GM19099 (cell line): ENCODE results near the gene FOXN3.

Source experiments
- POLR2A ChIP-seq: IDR thresholded peaks from 3 replicates; pipeline ENCODE4 v1.6.1; 2011; ENCODE audit warnings: low read depth; ENCODE audit not compliant: insufficient read length; ENCODE audit errors: extremely low read depth

FOXN3 gene

DNA sequence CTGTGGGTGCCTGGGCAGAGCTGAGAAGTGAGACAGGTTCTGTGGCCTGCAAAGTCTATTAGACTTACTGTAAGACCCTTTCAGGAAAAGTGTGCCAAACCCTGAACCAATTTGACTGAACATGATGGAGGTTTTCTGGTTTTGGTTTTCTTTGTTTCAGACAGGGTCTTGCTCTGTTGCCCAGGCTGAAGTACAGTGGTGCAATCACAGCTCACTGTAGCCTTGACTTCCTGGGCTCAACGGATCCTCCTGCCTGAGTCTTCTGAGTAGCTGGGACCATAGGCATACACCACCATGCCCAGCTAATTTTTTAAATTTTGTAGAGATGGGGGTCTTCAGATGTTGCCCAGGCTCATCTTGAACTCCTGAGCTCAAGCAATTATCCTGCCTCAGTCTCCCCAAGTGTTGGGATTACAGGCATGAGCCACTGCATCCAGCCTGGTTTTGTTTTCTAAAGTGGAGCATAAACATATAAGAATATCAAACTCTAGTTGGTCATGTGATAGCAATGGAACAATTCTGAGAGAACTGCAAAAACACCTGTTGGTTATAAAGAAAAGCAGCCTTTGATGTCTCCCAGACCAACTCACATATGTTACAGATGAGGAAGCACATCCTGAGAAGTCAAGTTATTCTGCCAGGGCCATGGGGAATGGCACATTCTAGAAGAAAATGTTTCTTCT lies 166.9 kb downstream of the FOXN3 start:
- no peak for TF ChIP-seq POLR2A

DNA sequence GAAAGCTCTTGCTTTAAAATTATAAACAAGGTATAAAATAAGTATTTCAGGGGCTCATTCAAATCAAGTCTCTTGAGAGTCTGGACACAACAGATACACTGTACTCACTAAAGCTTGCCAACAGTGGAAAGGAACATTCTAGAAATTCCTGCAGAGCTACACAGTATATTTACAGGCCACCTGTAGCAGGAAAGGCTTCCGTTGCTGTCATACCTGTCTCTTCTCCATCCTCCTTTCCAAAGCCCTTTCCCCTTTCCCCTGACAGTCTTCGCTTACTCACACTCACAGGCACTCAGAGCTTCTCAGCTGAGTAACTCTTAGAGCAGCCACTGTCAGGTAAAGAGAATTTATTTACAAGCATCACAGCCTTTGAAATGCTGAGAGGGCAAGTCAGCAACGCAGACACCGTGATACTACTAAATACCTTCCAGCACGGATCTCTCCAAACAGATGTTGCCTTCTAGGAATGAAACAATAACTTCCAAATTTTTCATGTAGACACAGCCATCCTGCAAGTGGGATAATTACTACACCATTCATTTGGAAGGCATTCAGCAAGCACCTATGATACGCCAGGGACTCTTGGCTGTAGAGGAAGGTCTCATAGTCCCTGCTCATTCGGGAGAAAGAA lies 167.9 kb downstream of the FOXN3 start:
- no peak for TF ChIP-seq POLR2A

DNA sequence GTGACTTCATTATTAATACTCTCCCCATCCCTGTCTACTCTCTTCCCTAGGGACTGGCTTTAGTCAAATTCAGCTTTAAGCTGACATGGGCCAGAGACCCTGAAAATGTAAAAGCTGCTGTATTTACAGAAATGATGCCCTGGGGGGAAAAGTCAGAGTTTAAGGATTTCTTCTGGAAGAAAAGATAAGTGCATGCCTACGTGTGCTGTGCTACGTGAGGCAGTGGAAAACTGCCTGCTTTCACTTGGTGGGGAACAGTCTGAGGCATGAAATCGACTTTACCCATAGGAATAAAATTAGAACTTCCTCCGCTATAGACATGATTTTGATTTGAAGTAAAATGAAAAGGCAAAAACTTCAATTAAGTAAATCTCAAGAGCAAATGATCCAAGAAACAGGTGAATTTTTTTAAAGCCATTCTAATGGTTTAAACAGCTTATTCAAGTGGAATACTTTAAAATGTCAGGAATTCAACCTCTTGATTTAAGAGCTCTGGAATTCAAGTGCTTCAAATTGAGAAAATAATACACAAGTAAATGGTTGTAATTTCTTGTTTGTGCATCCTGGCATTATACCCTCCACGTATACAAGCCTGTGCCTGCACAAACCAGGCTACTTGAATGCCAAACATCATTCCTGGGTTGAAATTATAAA lies 168.5 kb downstream of the FOXN3 start:
- no peak for TF ChIP-seq POLR2A

DNA sequence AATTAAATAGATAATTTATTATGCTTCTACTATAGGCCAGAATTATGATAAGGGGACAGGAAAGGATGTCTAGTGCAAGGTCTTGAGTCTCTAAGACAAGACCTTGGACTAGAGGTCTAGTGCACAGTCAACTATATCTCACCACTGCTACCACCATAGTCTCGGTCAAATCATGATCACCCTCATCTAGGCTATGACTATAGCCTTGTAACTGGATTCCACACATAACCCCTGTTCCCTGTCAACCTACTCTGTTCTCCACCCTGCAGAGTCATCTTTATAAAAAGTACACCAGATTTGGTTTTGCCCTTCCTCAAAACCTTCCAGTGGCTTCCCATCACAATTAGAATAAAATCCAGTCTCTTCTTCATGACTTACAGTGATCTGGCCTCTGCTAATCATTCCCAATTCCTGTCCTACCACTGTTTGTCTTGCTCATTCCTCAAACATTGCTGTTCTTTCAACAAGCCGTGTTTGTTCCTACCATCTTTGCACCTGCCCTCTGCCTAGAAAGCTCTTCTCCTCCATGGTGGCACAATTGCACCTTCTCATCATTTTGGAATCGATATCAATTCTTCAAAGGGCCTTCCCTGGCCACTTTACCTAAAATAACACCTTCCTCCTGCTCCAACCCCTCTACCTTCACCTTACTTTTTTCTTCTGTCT lies 169.4 kb downstream of the FOXN3 start:
- no peak for TF ChIP-seq POLR2A

DNA sequence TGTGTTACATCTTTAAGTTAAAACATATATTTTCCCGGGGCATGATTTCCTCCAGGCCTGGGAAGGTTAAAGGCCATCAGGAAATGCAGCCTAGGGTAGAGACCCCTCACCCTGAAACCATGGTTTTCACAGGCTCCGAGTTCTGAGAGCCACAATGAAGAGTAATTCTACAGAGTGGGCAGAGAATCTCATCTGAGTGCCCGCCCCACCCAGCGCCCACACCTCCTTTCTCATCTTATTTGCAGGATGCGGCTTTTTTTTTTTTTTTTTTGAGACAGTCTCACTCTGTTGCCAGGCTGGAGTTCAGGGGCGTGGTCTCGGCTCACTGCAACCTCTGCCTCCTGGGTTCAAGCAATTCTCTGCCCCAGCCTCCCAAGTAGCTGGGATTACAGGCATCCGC lies 170.7 kb downstream of the FOXN3 start:
- TF ChIP-seq POLR2A = no peak

DNA sequence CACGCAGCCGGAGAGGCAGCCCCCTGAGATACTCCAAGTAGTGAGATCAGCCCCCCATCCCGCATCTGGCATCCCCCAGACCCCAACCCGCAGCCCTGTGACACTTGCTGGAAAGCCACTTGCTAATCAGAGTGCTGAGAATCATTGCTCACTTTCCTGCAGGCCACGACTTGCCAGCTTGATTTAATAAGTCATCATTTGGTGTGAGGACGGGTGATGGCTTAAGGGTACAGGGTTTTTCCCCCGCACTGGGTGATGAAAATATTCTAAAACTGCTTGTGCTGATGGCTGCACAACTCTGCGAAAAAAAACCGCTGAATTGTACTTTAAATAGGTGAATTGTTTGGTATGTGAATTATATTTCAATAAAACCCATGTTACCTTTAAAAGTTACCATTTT lies 171.2 kb downstream of the FOXN3 start:
- TF ChIP-seq POLR2A = no peak

DNA sequence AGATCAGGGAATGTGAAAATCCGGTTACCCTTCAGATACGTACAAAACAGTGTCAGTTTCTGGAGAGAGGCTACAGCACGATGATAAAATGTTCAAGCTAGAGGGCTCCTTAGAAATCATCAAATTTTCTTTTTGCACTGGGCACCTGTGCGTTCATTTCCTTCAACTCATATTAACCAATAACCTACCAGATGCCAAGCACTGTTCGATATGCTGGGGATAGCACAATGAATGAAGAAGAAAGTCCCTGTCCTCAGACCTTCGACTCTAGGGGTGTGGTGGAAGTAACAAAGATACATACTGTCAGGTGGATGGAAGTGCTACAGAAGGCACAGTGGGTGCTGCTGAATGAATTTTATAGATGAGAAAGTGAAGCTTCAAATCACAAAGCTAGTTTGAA lies 172.3 kb downstream of the FOXN3 start:
- no peak for TF ChIP-seq POLR2A

DNA sequence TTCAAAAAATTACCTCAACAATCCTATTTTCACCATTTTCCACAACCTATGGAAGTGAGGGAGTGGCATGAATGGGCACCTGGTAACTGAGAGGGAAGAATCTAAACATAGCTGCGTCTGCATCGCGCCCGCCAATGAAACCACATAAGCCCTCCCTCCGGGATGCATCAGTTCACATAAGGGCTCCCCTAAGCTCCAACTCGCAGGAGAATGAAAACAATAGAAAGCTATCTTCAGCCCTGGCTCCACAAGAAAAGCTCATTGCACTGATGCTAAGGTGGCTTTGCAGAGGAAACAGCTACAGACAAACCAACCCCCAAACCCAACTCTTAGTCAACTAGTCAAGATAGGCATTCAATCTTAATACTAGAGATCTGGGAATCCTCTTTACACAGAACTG lies 173.3 kb downstream of the FOXN3 start:
- TF ChIP-seq POLR2A = no peak

DNA sequence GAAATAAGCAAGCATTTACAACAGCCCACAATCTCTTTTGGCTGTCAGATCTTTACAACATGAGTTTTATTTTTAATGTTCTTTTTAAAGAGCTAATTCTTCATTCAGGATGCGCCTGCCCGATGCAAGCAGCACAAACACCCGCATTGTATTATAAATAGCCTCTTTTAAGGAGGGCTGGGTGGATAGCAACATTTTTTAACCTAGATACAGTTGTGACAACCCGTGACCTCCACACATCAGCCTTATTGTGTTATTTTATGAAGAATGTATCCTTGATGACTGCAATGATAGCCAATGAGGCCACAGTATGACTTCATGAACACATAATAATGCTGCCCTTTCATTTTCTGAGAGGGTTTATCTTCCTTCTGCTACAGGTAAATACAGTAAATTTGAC lies 173.7 kb downstream of the FOXN3 start:
- no peak for TF ChIP-seq POLR2A

DNA sequence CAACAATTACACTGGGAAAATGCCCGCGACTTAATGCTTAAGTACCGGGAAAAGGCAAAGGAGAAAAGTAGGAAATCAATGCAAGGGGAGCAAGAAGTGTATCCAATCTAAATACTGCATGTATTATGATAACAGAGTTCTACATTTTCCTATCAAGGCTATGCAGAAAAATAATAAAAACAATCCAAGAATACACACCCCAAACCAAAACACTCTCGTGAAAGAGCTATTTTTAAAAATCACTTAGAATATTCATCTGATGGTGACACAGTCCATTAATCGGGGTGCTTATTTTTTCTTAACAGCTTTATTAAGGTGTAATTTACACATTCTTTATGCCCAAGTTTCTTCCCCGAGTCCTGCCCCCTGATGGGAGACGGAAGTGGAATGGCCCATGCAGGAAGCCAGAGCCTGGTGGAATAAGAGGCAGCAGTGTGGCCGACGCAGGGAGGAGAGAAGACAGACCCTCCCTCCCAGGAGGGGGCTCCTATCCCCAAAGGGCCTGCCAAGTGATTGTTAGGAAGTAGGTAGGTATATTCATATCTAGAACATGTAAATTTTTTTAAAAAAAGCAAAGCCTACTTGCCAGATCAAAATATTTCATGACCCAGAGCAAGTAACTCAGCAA lies 174.3 kb downstream of the FOXN3 start:
- no peak for TF ChIP-seq POLR2A

DNA sequence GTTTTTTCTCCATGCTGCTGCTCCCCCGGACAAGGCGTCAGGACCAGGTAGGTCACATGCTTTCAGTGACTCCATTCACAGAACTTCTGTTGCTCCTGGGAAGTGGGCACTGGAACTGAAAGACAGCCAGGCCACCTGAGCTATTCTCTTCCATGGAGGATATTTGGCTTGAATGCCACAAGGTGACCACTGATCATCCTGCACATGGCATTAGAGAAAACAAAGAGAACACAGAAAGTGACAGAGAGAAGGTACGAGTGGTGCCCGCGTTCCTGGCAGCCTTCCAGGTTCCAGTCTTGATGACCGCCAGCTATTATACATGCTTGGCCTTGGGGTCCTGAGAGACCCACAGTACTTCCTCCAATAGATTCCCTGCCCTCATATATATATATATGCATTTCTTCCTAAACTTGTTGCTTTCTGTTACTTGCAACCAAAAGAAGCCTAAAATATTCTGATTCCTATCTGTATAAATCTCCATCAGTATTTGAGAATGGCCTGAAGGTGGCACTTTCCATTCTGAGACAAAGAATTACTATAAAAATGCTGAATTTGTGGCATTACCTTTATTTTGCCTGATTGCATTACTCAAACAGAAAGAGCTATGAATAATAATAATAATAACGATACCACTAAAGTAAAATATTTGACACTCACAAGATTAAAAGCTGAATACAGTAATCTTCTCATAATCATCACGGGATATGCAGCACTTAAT lies 174.9 kb downstream of the FOXN3 start:
- no peak for TF ChIP-seq POLR2A

DNA sequence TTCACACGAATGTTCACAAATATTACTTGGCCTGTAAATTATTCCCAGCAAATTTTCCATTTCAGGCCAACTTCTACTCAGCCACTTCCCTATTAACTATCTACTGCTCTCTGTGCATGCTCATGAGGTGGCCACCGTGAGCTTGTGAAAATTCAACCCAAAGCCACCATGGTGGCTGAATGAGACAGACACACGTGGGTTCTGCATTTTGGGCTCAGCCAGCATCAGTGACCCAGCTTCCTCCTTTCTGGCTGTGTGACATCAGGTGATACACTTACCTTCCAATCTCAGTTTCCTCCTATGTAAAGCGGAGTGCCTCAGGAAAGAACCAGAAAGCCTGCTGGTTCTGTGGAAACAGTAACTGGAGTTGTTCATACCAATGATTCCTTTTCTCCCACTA lies 175.8 kb downstream of the FOXN3 start:
- no peak for TF ChIP-seq POLR2A

DNA sequence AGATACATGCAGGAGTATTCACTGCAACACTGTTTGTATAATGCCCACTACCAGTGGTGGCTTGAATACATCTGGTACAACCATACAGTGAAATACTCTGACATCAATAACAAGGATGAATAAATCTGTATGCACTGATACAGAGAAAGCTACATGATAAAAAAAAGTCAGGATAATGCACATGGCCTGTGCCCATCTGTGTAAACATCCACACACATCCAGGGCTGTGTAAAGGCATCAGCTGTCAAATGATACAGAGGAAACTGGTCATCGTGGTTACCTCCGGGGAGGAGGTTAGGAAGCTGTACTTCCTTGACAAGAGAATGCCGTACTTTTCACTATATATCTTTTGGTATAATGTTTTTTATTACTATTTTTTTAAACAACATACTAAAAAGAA lies 176.6 kb downstream of the FOXN3 start:
- TF ChIP-seq POLR2A = no peak

DNA sequence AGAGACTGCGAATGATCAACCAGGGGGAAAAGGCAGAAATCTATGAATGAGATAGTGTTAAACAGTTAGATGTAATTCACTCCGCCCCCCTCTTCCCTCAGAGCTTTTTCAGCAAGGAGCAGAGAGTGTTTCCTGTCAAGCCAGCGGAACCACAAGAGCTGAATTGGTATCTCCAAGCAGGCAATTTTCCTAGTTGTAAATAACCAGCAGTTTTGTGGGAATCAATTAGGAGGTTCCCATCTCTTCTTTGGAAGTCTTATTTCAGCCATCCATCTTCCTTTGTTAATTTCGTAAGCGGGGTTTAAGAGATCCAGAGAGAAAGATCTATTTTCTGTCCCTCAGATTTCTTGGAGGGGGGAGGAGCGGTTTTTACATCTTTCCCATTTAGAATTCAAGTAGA lies 178.0 kb downstream of the FOXN3 start:
- TF ChIP-seq POLR2A = no peak

DNA sequence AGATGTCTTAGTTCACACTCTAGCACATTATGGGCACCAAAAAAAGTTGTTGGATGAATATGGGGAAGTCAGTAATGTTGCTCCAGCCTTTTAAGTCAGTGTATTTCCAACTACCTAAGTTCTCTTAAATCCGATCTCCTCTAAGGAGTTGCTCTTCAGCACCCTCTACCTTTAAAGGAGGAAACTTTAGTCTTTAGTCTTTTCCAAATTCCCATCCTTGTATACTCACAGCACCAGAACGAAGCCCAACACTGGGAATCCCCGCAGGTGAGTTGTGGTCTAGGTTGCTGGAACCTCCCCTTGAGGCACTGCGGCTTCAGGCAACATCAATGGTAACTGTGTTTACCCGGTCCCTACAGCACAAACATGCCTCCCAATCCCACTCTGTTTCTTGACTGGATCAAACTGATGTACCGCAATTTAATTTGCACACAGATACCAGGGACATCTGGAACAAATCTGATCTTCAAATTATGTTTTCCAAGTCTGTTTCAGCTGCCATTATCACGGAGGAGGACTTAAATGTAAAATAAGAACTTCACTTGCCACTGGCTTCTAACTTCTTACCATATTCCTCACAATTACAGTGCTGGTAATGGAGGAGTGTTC lies 179.0 kb downstream of the FOXN3 start:
- TF ChIP-seq POLR2A = no peak

DNA sequence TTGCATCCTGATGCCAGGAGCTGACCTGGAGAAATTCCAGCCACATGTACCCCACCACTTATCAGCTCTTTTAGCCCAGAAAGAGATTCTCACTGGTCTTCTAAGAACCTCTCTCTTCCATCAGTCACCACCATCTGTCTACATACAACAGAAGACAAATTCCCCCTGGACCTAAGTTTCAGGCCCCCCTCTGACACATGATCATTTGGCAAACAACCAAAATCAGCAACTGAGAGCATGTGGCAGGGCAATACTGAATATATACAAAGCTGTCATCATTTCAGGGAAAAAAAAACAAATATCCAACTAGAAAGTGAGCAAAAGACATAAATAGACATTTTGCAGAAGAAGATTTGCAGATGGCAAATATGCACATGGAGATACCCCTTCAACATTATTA lies 180.2 kb downstream of the FOXN3 start:
- no peak for TF ChIP-seq POLR2A
